Occipital lobe (tissue), 2 donors: ENCODE results near the gene EPS15. TPM values are rescaled to one million over a fixed set of nuclear protein-coding genes. Genes with fewer than 3 reads are reported as not detected.
"Not testable (repeated sequence)": the region's sequence is repeated elsewhere in the genome, so short reads cannot be mapped to it uniquely, and the experiment has no call there.

Source experiments
- DNase-seq: peaks from one replicate; lab custom pipeline; 2025; lab: John Stamatoyannopoulos, UW
- total RNA-seq: library from RNA; depleted of rRNA; stranded (reverse); fragments of >200 nt; gene quantifications from one replicate; pipeline ENCODE4 v1.2.3, GENCODE V29; 2014

EPS15 gene
- total RNA-seq, 1 donor from 2014 or later = 189 TPM

DNA sequence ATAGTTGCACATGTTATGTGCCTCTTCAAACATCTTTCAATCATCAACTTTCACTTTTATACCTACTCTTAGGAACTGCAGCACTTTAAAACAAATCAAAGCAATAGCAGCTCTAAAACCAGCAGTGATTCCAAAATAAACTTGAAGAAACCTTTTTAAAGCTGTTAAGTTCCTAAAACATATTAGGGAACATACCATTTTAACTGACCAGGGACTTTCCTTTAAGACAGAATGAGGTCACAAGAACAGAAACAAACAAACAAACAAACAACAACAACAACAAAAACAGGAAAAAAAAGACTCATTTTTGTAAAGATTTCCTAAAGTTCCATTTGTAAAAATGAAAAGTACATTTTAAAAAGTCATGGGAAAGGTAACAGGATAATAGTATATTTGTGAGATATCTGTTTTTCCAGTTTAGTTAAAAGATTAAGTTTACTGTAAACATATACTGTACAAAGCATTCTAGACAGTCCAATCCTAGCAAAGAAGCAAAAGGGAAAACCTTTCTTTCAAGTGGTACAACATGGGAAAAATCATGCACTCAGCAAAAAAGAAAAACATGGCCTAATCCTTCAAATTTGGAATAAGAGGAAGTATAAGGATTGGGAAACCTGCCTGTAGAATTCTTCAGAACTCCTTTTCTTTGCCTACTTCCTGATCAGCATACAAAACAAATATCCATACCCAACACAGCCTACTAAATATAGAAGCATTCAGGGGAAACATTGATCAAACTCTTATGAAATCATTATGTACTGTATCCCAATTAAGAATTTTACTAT is 45.5 kb downstream of the EPS15 start:
- DNase-seq = no peak

DNA sequence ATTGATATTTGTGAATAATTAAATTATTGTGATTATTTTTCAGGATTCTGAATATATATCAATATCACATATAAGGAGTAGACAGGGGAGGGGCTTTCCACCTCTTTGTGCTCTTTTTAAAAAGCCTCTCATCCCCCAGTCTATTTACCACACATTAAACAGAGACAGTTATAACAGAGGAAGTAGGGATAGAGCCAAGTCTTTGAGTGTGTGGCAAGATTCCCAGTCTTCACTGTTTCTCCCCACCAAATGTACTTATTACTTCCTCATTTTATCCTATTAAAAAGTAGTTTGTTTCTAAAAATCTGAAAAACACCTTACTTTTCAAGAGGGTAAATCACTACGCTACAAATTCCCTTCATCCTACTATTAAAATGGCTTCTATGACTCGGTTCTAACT is 46.7 kb downstream of the EPS15 start:
- no peak for DNase-seq

DNA sequence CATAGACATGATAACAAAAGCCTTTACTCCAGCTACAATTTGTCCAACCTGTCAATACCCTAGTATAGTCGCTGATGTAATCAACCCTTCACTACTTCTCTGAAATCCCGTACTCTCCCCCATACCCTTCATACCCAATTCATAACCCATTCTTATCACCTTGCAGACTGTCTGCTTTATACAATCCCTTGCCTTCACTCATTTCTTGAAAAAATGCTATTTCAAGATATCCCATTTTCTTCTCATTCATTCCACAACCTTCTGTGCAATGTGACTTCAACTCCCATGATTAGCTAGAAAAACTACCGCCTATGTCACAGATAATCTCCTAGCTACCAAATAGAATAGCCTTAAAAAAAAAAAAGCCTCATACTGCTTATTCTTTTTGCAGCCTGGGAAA is 49.5 kb downstream of the EPS15 start:
- DNase-seq = no peak

DNA sequence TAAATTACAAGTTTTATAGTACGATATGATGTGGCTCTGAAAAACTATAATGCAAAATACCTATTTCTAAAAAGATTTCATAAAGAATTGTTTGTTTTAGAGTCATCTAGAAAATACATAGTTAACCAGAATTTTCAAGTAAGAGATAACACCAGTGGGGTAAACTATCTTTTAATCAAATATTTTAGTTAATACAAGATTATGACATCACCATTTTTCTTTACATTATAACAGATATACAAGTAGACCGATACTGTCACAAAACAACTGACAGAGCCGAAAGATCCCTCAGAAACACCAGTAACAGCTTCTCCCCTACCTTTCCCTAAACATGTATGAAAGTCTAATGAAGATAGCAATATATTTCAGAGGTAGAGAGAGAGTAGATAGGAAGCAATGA is 54.2 kb downstream of the EPS15 start:
- DNase-seq = no peak

DNA sequence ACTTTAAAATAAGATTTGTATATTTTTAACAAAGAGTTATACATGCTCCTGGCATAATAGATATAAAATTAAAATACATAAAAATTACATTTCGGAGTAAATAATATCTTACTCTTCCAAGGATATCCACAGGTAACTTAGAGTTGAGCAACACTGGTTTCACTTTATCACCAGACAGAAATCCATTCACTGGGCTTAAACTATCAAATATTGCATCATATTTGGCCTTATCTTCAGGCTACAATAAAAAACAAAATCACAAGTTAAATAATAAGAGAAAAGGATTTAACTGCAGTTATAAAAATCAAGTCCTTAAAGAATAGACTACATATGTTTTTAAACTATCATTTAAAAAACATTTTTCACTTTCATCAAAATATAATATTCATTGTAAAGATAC is 55.5 kb downstream of the EPS15 start:
- no peak for DNase-seq

DNA sequence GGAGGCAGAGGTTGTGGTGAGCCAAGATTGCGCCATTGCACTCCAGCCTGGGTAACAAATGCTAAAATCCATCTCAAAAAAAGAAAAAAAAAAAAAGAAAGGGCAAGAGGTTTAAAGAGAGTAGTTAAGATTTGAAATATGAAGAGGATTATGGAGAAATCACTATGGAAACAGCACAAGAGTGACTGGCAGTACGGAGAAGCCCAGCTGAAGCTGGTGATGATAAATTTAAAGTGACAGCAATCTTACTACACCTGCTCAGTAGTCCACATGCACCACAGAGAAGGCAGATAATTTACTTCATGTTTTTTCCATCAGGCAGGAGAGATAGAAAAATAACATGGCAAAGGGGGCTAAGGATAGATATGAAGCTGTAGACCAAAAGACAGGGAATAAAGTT is 56.8 kb downstream of the EPS15 start:
- DNase-seq = not testable (repeated sequence)

DNA sequence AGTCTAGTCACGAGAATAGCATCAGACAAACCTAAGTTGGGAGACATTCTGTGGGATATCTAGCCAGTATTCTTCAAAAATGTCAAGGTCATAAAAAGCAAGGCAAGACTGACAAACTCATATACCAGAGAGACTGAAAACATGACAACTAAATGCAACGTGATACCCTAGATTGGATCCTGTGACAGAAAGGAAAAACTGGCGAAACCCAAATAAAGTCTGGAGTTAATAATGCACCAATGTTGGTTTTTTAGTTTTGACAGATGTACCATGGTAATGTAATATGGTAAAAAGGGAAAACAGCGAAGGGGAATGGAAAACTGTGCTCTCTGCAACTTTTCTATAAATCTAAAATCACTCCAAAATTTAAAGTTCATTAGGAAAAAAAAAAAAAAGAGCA is 64.5 kb downstream of the EPS15 start:
- no peak for DNase-seq

DNA sequence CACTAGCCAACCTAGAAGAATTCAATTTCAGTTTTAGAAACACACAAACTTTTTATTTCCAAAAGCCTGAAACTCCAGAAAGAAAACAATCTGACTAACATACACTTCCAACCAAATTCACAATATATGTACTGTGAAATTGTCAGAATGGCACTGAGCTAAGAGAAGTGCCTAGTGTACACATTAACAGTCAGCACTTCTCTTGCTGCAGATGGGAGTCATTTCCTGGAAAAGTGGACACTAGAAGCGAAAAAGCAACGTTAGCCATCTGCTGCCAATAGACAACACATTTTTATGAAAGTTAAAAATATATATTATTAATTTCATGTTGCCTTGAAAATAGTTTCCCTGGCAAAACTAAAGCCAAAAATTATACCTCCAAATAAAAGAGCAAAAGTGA is 66.1 kb downstream of the EPS15 start:
- DNase-seq = no peak

DNA sequence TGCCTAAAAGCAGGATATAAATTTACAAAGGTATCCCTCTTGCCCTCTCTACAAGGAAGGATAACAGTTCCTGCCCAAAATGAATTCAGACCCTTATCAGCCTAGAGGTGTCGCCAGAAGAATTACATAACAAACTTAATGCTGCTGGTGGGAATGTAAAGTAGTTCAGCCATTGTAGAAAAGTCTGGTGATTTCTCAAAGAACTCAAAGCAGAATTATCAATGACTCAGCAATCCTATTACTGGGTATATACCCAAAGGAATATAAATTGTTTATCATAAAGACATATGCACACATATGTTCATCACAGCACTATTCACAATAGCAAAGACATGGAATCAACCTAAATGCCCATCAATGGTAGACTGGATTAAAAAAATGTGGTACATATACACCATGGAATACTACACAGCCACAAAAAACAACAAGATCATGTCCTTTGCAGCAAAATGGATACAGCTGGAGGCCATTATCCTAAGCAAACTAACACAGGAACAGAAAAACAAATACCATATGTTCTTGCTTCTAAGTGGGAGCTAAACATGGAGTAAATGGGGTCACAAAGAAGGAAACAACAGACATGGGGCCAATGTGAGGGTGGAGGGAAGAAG is 70.1 kb downstream of the EPS15 start:
- DNase-seq = not testable (repeated sequence)

DNA sequence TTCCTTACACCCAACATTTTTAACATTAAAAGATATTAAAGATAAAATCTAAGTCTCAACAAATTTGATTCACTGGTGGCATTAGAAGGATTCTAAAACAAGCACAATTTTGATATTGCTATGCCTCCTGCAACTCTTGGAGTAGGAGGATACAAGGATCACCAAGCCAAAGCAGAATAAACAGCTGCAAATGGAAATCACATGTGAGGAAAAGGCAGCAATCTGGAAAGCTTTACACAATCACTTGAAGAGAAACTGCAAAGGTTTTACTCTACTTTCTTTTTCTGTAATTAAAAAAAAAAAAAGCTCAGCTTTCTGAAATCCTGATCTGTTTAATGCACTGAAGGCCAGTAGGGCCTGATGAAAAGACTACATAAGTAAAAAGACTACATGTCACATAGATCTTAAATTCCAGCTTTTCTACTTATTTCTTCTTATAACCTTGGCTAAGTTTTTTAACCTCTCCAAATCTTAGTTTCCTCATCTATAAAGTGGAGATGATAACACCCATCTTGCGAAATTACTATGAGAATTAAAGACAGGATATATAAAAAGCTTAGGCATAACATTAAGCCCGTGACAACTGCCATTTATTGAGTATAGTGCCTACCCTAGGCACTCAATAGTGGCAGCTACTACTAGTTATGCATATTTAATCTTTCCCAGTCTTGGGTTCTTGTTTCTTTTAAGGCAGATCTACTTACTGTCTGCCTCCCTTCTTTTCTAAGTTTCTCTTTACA is 73.5 kb downstream of the EPS15 start:
- no peak for DNase-seq

DNA sequence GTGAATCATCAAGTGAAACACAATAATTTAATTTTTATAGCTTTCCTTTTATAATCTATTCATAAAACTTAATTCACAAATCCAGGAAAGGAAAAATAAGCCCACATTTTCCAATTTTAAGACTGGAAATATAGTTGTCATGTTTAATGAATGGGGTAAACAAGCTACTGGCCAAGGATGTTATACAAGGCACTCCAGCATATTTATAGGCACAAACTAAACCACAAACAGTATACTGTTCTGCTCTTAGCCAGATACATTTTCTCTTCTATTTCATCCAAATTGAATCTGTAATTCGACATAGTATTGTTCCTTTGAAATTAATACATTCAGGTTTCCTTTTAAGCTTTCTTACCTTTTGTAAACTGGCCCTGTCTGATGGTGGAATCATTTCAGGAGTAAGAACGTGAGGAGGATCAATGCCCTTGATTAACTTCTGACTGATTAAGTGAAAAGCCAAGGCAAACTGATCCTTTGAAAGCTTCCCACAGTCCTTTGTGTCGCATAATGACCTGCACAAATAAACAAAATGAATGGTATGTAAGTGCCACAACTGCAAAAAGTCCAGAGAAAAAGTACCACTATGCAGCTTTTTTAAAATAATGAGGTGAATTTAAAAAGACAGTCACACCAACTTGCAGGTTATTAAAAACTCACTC is 74.4 kb downstream of the EPS15 start:
- DNase-seq = no peak

DNA sequence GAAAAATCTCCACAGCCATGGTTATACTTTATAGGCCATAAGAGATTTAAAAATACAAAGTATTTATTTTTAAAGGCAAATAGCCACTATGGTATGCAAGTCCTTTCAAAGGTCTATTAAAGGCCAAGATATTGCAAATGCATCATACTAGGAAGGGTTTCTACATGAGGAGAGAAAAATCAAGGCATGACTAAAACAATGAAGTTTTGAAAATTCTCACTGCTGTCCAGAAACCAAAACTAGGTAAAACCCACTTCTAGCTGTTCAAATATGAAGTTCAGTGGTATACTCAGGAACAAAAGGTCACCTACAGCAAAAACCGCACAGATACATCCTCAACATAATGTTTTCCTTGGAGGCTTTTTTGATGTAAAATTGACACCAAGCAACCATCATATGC is 75.0 kb downstream of the EPS15 start:
- no peak for DNase-seq

DNA sequence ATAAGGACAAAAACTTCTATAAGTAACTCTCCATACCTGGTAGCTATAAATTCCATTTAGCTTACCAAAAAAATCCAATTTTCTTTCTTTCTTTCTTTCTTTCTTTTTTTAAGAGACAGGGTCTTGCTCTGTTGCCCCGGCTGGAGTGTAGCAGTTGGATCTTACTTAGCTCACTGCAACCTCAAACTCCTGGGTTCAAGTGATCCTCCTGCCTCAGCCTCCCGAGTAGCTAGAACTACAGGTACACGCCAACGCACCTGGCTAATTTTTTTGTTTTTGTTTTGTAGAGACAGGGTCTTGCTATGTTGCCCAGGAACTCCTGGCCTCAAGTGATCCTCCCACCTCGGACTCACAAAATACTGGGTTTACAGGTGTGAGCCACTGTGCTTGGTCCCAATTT is 75.5 kb downstream of the EPS15 start:
- DNase-seq = no peak

DNA sequence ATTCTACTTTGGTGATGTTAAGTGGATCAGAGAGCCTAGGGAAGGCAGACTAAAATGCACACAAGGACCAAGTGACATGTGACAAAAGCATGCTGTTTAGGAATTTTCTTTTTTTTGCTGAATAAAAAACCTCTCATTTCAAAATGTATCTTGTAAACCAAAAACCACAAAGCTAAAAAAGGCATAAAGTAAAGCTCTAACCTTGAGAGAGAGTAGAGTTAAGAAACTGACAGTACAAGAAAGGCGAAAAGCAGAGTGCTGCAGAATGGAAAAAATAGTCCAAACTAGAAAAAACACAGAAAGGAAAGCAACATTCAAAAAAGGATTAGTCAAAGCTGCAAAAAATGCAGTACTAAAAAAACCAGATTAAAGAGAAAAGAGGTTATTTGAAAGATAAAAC is 76.5 kb downstream of the EPS15 start:
- DNase-seq = no peak

DNA sequence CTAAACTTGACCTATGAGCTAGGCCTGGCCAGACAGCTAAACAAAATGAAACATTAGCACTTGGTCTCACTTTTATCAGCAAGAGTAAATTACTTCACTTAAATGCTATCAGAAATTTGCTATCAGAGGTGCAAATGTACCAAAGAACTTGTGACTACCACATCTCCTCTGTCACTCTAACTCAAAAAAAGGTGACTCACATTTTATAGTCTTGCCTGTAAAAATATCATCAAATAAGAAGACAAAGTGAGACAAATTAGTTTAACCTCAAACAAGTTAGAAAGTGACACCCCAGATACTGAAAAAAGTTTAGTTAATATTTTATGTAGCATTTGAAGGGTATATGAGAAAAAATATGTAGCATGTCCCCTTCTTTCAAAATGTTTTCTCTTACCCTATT is 76.9 kb downstream of the EPS15 start:
- DNase-seq = no peak

DNA sequence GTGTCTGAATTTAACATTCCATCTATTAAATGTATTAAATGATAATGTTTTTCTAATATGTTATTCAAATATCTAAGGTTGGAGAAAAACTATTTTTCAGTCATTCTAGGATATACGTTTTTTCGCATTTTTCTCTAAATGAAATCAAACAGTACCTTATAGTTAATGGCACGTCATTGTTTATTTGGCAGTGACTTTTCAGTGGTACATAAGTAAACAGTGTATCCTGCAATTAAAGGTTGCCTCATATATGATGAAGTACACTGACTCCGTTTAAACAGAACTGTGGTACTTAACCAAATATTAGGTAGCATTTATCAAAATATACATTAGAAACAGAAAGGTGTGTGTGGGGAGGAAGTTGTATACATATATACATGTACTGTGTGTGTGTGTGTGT is 79.2 kb downstream of the EPS15 start:
- no peak for DNase-seq

DNA sequence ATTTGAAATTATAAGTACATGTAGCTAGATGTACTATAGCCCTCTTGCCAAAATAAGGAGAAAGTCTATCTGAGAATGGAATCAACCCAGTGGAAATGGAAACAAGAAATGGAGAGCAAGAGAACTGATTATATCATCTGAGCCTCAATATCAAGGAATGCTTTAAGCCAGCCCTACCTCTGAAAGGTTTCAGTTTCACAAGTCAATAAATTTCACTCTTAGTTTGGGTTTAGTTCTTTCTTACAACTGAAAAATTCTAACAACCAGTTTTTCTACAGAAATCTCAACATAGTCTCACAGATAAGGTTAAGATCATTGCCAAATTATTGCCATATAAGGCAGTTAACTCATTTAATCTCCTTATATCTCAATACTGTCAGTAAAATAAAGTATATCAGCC is 80.0 kb downstream of the EPS15 start:
- no peak for DNase-seq

DNA sequence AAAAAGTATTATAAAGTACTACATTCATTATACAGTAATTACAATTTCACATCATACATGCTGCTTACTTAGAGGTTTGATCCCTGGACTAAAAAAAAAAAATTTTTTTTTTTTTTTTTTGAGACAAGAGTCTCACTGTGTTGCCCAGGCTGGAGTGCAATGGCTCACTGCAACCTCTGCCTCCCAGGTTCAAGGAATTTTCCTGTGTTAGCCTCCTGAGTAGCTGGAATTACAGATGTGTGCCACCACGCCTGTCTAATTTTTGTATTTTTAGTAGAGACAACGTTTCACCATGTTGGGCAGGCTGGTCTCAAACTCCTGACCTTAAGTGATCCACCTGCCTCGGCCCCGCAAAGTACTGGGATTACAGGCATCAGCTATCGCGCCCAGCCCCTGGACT is 81.7 kb downstream of the EPS15 start:
- DNase-seq = not testable (repeated sequence)

DNA sequence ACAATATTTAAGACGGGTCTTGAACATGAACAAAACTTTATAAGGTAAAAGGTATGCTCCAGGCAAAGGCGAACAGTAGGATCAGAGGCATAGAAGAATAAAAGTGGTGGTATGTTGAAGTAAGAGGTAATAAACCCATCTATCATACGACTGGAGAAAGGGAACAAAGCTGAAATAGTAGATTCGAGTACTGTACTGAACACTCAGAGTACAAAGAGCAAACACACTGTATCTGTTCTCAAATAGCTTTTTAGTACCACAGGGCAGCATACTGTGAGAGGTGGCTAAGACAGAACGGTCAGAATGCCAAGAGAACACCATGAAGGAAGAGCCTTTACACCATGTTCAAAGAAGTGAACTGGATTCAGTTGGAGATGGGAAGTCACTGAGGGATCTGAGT is 83.2 kb downstream of the EPS15 start:
- no peak for DNase-seq

DNA sequence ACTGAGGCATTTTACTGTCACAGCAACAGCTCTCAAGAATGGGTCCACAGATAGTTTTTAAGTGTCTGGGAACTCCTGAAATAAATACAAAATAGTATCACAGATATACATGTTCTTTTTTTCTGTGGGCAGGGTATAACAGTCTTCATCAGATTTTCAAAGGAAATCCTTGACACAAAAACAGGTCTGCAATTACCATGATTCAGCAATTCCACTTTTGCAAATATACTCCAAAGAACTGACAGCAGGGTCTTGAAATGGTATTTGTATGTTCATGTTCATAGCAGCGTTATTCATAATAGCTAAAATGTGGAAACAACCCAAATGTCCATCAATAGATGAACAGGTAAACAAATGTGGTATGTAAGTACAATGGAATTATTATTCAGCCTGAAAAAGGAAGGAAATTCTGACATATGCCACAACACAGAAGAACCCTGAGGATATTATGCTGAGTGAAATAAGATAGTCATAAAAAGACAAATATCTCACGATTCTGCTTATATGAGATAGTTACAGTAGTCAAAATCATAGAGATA is 85.0 kb downstream of the EPS15 start:
- DNase-seq = no peak

DNA sequence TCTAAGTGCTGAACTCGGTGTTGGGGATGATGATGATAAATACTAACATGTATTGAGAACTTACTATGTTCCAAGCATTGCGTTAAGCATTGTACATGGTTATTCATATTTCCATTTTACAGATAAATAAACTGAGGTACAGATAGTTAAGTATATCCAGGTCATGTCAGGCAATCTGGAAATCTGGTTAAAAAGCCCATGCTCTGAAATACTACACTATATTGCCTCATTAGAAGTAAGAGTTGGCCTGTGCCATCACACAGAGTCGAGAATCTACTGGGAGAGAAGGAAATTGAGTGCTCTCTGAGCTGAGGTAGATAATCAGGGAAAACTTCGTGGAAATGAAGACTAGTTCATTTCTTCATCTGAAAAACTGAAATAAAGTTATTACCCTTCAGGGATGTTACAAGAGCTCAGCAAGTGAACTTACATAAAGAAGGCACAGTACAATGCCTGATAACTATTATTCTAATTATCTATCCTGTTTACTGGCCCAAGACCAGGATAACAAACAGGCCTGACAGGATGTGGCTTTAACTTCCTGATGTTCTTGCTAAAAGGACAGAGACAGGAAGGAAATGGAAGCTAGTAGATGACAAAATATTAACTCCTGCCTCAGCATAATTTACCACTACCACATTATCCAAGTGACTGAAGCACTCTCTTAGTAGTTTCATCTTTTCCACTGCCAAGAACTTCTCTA is 85.6 kb downstream of the EPS15 start:
- DNase-seq = no peak
